Stimulated activated CD4-positive, alpha-beta T cell treated with anti-CD3 and anti-CD28 coated beads, Interleukin-4, amount 100 ng/mL, for 48 hours (primary cell): Measurements from ENCODE around the gene SLC12A3.
A peak's percentile ranks its signal among the peaks of the same experiment; 100 is the strongest.

Source experiments
- DNase-seq, 2 donors: peaks; one replicate each; pipeline ENCODE4 v3.0.0-alpha.2; 2020; ENCODE audit warnings: low read depth in 2 of 2

Gene SLC12A3

DNA sequence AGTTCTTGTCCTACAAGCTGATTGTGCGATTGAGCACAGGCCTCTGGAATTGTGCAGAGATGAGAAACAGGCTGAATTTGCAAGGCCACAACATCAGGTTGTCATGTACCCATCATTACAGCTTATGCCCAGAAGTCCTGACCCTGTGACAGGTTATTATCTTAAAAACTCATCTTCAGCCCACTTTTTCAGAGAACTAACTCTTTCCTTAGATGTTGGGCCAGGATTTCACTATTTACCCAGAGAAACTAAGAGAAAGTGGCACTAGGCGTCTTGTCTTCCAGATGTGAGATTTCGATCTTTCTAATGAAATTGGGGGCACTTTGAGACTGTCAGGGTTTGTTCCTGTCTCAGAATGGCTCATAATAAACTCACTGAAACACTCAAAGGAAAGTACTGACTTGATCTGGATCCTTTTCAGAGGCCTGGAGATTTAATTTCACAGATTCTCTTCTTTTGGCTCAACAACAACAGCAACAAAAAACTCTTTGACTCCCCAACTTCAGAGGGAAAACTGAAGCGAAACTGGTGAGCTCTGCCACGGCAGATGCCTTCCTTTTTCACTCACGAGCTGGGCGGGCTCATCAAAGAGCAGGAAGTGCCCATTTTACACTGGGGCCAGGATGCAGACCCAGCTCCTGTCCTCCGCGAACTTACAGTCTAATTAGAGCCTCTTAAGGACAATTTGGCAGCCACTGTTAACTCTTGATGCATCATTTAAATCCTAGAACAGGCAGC lies 17.7 kb upstream of the SLC12A3 start:
- no peak for DNase-seq

DNA sequence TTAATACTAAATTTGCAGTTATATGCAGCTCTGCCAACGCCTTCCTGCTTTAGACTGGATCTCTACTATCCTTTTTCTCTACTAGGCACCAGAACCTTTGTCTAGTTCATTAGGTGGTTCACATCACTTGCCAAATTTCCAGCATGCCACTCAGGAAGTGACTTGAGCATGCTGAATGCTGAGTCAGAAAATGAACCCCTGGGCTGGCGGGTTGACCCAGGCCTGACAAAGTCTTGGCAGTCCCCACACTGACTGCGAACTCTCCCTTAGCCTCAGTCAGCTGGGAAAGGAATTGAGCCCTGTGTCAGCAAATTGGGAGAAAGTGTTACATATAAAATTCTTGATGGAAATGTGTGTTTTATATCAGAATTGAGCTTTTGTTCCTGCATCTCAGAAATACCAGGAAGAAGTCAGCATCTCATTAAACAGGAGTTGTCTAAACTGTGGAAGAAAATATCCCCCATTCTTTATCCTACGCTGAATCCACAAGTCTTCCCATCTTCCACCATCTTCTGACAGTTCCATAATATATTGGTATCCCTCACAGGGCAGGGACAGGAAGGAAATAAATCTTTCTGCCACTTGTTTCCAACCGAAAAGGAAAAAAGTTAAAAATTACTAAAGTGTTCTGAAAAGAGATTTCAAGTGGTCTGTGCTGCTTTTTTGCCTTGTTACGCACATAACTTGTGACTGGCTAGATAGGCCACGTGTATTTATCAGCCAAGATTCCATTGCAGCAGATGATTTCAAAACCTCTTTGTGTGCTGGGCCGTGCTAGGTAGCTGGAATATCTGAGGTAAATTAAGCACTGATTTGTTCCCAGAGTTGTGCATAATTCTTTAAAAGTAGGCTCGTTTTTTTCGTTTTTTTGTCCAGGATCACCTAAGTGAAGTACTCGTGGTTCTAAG lies 16.7 kb upstream of the SLC12A3 start:
- DNase-seq, result no peak

DNA sequence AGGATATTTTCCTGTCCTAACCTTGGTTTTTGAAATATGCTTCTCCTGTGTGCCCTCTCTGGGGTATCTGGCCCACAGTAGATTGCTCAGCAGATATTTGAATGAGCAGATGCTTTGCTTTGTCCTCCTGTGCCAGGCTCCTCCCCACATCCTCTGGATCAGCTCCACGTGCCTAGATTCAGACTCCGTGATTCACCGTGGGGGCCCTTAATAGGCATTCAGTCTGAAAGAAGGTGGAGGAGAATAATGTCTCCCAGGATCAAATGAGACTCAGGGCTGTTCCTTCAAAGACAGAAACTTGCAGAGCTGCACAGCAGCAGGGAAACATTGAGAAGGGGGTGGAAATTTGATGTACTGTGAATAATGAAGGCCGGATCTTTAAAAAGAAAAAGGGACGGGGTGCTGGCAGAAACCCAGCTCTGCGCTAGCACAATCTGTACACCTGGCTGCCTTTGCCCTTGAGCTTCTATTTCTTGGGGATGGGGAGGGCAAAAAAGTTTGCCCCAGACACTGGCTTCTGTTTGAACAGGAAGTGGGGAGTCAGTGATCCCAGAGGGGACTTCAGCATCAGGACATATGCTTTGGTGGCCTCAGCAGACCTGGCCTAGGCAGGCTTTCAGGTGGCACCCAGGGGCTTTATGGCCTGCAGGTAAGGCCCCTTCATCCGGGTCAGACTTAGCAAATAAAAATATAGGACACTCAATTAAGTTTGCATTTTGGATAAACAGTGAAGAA lies 15.9 kb upstream of the SLC12A3 start:
- no peak for DNase-seq

DNA sequence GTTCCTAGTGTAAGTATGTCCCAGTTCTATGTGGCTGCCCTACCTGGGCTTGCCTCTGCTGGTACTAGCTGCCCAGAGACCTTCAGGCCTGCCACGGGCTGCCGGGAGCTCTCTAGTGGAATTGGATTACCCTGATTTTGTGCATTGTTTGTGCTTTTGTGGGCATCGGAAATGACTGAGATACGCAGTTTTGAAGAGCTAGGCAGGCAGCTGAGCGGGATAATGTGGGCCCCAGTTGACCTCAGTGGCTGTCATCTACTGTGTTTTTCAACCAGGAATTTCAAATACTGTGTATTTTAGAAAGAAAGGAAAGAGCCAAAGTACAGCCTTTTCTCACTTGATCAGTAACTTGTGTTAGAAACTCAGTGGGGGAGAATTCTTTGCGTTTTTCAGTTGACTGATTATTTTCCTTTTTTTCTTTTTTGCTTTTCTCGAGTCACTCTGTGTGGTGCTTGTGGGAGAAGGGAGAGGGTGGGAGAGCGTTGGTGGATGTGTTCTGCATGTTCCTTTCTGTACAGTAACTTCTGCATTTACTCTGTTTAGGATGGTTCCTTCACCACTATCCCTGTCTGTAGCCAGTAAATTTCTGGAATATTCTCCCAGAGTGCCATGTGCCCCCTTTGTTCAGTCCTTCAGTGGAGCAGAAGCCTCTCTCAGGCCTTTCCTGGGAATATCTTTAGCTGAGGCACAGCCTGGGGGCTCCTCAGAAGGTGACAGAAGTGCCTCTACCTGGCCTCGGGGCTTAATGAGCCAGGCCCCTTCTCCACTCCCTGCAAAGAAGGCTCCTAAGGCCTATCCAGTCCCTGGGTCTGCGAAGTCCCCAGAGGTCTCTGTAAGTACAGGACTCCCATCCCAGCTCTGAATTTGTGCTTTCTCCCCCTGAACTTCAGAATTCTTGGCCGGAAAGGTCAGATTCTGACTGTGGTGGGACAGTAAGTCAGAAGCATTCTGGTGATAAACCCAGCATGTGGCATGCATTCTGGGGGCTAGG lies 15.0 kb upstream of the SLC12A3 start:
- DNase-seq, result no peak

DNA sequence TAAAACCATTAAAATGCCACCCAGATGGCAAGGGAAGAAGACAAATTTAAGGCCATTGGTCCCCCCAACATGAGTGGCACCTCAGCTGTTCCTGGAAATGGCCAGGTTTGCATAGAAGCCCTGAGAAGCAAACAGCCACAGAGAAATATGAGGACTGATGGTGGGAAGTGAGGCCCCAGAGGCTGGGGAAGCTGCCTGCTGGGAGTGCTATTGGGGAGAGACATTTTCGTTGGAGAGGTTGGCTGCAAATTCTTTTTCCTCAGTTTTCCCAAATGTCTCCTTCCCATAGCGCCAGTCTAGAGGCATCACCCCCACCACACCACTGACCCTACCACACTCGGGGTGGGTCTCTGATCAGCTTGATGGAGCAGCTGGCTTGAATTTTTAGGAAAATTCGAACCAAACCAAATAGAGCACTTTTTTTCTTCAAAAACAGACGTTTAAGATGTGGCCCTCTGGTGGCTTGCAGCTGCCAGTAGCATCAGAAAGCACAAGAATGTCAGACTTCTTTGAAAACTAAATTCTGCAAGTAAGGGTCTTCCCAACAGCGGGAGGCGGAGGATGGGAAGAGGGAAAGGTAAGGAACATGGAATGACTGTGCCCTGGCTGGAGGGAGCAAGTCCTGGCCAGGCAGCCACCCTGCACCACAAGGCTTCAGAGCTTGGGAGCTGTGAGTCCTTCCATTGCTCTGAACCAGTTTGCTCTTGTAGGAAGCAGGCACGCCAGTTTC lies 13.2 kb upstream of the SLC12A3 start:
- DNase-seq, result no peak

DNA sequence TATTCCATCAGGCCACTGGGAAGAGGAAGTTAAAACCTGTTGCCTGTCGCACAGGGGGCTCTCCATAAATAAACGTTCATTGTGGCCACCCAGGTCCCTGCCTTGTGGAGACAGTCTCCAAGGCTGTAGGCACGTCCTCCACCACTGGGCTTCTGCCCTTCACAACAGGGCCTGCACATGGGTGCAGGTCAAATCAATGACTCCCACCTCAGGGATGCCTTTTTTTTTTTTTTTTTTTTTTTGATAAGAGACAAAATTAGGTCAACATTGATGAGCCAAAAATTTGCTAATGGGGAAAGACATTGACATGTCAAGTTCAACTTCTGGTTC lies 12.6 kb upstream of the SLC12A3 start:
- no peak for DNase-seq

DNA sequence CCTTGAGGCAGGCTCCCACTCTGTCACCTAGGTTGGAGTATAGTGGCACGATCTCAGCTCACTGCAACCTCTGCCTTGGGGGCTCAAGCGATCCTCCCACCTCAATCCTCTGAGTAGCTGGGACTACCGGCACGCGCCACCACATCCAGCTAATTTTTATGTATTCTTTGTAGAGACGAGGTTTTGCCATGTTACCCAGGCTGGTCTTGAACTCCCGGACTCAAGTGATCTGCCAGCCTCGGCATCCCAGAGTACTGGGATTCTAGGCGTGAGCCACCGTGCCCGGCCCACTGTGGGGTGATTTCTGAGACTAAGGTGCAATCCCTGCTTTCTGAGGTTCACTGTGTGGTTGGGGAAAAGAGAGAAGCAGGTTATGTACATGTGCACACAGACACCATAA lies 12.0 kb upstream of the SLC12A3 start:
- no peak for DNase-seq

DNA sequence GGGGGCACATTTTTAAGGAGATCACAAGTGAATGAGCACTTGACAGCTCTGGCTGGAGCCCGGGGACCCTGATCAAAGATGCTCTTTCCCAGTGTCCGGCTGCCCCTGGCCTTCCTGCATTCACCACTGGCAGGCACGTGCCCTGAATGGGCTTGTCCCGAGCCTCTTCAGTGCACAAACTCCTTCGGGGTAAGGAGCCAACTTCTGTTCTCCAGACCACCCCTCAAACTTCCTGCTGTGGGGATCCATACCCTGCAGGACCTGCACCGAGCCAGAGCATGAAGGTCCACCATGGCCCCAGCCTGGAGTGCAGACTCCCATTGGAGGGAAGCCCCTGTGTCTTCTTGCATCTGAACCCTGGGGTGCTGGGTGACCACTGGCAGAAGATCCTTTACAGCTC lies 9.8 kb upstream of the SLC12A3 start:
- DNase-seq, result no peak

DNA sequence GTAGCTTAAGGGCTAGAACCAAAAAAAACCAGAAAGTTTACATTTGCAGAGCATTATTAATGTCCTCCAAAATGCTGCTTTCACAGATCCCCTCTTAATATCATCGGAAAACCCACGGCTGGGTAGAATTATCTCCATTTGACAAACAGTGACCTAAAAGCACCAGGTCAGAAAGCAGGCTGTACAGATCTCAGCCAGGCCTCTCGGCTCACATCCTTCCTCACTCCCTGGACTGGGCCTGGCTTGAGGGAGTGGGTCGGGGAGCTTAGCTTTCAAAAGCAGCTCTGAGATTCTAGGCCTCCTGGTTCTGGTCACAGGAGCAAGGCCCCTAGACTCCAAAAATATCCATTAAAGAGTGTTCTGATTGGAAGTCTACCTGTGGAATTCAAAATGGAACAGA lies 9.1 kb upstream of the SLC12A3 start:
- DNase-seq, result no peak

DNA sequence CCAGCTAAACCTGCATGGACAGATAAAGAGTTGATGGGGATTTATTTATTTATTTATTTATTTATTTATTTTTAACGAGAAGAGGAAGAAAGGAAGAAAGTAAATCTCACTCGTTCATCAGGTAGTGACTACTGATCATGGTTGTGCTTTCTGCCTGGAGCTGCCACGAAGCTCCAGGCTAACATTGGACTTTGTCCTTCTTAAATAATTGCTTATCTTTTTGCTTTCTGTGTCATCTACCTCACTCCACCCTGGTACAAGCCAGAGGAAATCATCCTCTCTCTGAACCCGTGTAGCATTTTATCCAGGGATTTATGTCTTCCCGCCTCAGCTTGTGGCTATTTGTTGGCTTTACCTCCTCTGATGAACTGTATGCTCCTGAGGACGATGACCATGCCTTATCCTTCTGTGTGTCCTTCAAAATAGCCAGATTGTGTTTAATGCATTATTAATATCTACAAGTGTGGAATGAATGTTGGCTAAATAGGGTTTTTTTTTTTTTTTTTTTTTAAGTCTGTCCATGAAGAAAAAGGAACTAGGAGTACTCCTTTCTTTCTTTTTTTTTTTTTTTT lies 8.0 kb upstream of the SLC12A3 start:
- no peak for DNase-seq

DNA sequence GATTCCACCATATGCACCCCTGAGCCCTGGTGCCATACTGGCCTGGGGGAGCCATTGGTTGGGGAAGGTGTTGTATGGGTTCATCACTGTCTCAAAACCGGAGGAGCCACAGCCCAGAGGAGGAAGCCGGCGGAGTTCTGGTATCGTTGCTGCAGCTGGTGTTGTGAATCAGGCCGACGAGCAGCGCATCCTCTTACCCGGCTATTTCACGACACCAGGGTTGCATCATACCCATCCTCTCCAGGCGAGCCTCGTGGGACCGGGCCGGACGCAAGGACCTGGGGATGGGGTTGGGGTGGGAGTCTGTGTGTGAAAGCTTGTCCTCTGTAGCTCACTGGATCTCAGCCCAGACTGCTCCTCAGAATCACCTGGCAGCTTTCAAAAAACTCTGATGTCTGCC lies 6.6 kb upstream of the SLC12A3 start:
- DNase-seq, result no peak

DNA sequence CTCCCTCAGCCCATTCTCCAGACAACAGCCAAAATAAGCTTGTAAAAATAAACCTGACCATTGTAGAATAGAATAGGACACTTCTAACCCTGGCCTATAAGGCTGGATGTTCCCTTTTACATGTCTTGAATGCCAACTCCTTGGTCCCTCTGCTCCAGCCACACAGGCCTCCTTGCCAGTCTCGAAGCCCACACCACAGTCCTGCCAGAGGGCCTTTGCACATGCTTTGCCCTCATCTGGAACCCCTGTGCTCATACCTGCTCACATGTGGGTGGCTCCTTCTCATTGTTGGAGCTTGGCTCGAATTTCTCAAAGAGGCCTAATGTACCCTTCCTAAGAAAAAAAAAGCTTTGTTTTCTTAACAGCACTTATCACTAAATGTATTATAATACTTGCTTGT lies 5.4 kb upstream of the SLC12A3 start:
- no peak for DNase-seq

DNA sequence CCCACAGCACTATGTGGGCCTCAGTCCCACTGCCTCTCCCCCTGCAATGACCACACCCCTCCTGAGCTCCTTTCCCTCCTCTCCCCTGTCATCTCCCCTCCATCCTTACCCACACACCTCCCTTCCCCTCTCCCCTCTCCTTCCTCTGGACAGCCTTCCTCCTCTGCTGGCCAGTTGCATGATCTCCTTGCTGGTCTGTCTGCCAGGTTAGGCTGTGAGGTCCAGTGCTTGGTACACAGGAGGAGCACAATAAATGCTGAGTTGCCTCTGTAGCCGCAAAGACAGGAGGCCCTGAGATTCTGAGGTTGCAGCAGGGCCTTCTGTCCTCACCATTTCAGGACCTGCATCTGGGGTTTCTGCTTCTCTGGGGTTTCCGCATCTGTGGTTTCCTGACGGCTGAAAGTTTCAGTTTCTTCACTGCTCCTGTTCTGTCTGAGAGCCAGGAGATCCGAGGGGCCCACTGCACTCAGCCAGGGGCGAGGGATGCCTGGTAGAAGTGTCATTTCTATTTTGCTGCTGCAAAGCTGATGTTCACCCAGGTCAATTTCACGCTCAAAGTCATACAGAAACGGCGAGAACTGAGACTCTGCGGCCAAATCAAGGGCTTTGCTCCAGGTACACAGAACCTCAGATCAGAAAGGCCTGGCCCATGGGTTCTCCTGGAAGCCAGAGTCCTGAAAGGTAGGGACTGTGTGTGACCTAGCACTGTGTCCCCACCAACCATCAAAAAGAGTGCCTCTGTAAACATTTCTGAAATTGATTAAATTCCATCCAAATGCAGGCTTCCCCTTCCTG lies 4.6 kb upstream of the SLC12A3 start:
- peak; percentile 6 to 63 for DNase-seq

DNA sequence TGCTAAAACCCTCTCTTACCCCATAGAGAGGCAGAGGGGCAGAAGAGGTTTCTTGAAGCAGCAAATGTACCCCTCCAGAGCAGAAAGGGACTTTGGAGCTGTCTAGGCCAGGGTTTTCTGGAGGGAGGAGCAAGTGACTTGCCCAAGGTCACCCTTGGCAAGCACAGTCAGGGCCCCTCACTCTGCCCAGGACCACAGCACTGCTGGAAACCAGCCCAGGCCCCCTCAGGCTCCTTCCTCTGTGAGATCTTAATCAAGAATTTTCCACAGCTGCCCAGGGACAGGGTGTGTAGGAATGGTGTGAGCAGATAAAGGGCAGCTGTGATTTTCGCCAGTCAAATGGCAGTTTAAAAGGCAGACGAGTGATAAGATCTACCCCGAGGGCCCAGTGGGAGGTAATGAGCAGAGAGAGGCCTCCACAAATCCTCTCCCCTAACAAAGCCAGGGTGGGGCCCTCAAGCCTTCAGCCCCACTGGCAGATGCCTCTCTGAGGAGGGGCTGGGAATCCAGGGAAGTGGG lies 3.9 kb upstream of the SLC12A3 start:
- no peak for DNase-seq

DNA sequence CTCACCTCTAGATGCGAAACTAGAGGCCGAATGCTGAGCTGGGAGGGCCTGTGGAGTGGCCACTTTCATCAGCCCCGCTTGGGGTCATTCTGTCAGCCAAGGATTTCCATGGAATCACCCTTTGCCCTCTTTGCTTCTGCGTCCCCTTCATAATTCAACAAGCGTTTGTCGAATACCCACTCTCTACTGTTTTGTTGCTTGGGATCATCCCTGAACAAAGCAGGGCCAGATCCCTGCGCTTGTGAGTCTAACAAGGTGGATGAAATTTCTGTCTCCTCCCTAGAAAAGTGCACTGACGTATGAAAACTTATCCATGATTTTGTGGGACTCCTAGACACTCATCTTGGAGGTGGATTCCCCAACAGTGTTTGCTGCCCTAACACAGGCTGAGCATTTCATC lies 3.3 kb upstream of the SLC12A3 start:
- no peak for DNase-seq

DNA sequence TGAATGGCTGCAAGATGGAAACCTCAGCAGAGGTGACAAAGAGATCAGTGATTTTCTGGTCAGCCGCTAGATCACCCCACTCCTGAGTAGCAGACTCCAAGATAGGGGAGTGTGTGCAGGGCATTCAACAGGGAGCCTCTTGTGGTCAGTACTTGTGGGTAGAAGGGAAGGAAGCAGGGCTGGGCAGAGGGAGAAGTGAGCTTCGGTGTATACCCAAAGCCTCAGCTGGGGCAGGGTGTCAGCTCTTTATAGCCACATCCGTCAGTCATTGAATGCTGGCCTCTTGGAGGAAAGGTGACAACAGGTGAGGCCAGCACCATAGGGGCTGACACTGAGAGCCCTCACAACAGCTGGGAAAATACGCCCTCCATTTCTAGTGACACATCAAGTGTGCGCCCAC lies 2.2 kb upstream of the SLC12A3 start:
- DNase-seq, result no peak

DNA sequence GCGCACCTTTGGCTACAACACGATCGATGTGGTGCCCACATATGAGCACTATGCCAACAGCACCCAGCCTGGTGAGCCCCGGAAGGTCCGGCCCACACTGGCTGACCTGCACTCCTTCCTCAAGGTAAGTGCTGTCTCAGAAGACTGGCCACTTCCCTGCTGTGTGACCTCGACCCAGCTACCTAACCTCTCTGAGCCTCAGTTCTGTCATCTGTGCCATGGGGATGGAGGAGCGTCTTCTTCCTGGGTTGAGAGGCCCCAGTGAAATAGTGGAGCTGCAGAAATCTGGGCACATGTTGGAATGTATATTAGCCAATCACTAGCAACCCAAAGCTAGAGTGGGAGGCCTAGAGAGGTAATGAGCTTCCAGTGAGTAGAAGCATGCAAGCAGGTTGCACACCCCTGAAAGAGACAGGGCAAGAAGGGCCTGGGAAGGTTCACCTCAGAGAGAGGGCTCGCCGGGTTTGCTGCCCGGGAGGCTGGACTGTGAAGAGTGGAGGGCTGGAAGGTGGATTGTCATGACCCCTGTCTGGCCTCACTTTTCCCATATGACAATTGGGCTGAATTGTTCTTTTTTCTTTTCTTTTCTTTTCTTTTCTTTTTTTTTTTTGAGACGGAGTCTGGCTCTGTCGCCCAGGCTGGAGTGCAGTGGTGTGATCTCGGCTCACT lies 521 bp downstream of the SLC12A3 start:
- no peak for DNase-seq

DNA sequence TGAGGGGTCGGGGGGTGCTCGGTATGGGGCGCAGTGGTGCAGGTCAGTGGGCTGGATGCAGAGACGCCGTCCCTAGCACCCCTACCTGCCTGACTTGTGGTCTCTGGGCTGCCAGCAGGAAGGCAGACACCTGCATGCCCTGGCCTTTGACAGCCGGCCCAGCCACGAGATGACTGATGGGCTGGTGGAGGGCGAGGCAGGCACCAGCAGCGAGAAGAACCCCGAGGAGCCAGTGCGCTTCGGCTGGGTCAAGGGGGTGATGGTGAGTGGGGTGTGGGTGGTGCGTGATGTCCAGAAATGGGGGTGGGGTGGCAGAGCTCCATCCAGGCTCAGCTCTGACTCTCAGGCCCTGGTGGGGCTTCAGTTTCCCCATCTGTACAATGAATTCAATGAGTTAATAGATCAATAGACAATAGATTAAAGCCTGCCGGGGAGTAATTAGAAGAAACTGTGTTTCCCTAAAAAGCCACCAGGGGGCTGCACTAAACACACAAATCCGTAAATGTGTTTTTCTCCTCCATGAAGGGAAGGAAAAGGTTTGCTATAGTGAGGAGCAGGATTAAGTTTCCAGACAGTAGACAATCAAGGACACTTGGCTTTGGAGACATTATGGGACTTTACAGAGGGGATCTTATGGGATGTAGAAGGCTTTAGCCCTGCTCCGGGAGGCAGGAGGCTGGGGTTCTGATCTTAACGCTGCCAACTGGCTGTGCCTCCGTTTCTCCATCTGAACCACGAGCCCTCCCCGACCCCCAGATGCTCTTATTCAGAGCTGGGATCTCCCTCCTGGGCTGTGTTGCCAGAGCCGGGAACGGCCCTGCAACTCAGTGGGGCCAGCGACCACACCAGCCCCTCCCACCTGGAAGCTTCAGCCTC lies 2.2 kb downstream of the SLC12A3 start:
- DNase-seq, result peak; percentile 22 to 41
